GM19351 (cell line): ENCODE data around the gene TTLL11.

Source experiments
- ATAC-seq: cut with Tn5 transposase; IDR thresholded peaks from one replicate; pipeline ENCODE4 v1.9.1; 2021; ENCODE audit warnings: mild to moderate bottlenecking, moderate library complexity; ENCODE audit not compliant: unreplicated experiment

The TTLL11 gene

GRCh38 chr9:122053064-122053463, 40.0 kb downstream of the TTLL11 start:
- ATAC-seq = no peak

GRCh38 chr9:122051351-122052321, 41.5 kb downstream of the TTLL11 start:
- peak; percentile 84 for ATAC-seq

GRCh38 chr9:122050167-122050566, 42.9 kb downstream of the TTLL11 start:
- no peak for ATAC-seq

GRCh38 chr9:122042056-122042455, 51.1 kb downstream of the TTLL11 start:
- no peak for ATAC-seq

- no peak for ATAC-seq
Measured at GRCh38 chr9:122040561-122041242, 52.4 kb downstream of the TTLL11 start.

GRCh38 chr9:122039234-122039633, 53.9 kb downstream of the TTLL11 start:
- no peak for ATAC-seq

GRCh38 chr9:122036988-122037387, 56.1 kb downstream of the TTLL11 start:
- no peak for ATAC-seq

GRCh38 chr9:122036408-122036807, 56.7 kb downstream of the TTLL11 start:
- no peak for ATAC-seq

- ATAC-seq = no peak
Measured at GRCh38 chr9:122033775-122034373, 59.2 kb downstream of the TTLL11 start.

GRCh38 chr9:122032346-122032745, 60.8 kb downstream of the TTLL11 start:
- ATAC-seq = no peak

GRCh38 chr9:122031776-122032175, 61.3 kb downstream of the TTLL11 start:
- no peak for ATAC-seq

GRCh38 chr9:122031157-122031556, 62.0 kb downstream of the TTLL11 start:
- ATAC-seq = no peak

GRCh38 chr9:122030357-122030756, 62.8 kb downstream of the TTLL11 start:
- no peak for ATAC-seq

- no peak for ATAC-seq
Measured at GRCh38 chr9:122029898-122030297, 63.2 kb downstream of the TTLL11 start.

- no peak for ATAC-seq
Measured at GRCh38 chr9:122028089-122028488, 65.0 kb downstream of the TTLL11 start.

- ATAC-seq = no peak
Measured at GRCh38 chr9:122020398-122020797, 72.7 kb downstream of the TTLL11 start.

- ATAC-seq = no peak
Measured at GRCh38 chr9:122016744-122017143, 76.4 kb downstream of the TTLL11 start.

GRCh38 chr9:122016309-122016708, 76.8 kb downstream of the TTLL11 start:
- no peak for ATAC-seq

GRCh38 chr9:122015170-122015821, 77.8 kb downstream of the TTLL11 start:
- ATAC-seq = no peak

- no peak for ATAC-seq
Measured at GRCh38 chr9:122011818-122012498, 81.2 kb downstream of the TTLL11 start.

GRCh38 chr9:122008559-122008958, 84.5 kb downstream of the TTLL11 start:
- no peak for ATAC-seq
